H1 (cell line): Measurements from ENCODE around the gene KNCN. TPM values are rescaled to one million over a fixed set of nuclear protein-coding genes. Genes with fewer than 3 reads are reported as not detected.

Experiments
- CBX5 ChIP-seq: fragments of 300-800, 300-1000 bp; sonication (generic); IDR thresholded peaks from 2 replicates; pipeline ENCODE4 v1.7.1; 2016; ENCODE audit warnings: antibody characterized with exemption, low read length, low read depth
- CHD1 ChIP-seq: IDR thresholded peaks from 2 replicates; pipeline ENCODE4 v1.6.1; 2012; ENCODE audit warnings: low read depth, low read length, improper control_type of control experiment
- CHD7 ChIP-seq: fragments of 300-600 bp; sonication (generic); IDR thresholded peaks from 2 replicates; pipeline ENCODE4 v1.7.1; 2012; ENCODE audit warnings: low read length, moderate library complexity, mild to moderate bottlenecking, inconsistent platforms; ENCODE audit not compliant: insufficient replicate concordance
- KDM4A ChIP-seq: IDR thresholded peaks from one replicate; pipeline ENCODE4 v1.7.1; 2012; ENCODE audit warnings: low read depth, mild to moderate bottlenecking, moderate library complexity, low read length, inconsistent platforms; ENCODE audit not compliant: severe bottlenecking
- POLR2A ChIP-seq, 2 experiments: IDR thresholded peaks; 1 replicate in 1 of 2; 2 replicates in 1 of 2; pipeline ENCODE4 v1.6.1; 2011; ENCODE audit warnings: low read depth in 2 of 2, low read length in 2 of 2, mild to moderate bottlenecking in 2 of 2; ENCODE audit errors: control extremely low read depth in 1 of 2
- SAP30 ChIP-seq: fragments of 300-600 bp; sonication (generic); IDR thresholded peaks from 2 replicates; pipeline ENCODE4 v1.7.1; 2012; ENCODE audit warnings: low read length, moderate library complexity, mild to moderate bottlenecking, inconsistent platforms; ENCODE audit not compliant: insufficient read depth, insufficient replicate concordance
- polyA plus RNA-seq, 7 experiments: library from polyadenylated mRNA; depleted of rRNA in 3 of 7; stranded (reverse) in 5 of 7; unstranded in 2 of 7; fragments of >200 nt in 5 of 7; fragments of 200-250 nt in 2 of 7; gene quantifications; 1 replicate in 5 of 7; 2 replicates in 1 of 7; 4 replicates in 1 of 7; pipeline versions ENCODE4 v1.2.1 to v1.2.3, GENCODE V29; 2011 to 2013; ENCODE audit warnings: missing spikeins in 2 of 7, mixed read lengths in 2 of 7
- total RNA-seq: library from RNA; stranded (reverse); fragmentation: NEBNext Ultra II Directional; extraction: Animal tissue kit (Norgen Biotek cat#: 25700); gene quantifications from 2 replicates; pipeline ENCODE4 v1.2.1, GENCODE V29; 2021

The KNCN gene
- total and polyA plus RNA-seq, 2 of the 8 experiments (the other 6 are each of a cell fraction or from before 2014, with no cell fraction given), result not detected

DNA sequence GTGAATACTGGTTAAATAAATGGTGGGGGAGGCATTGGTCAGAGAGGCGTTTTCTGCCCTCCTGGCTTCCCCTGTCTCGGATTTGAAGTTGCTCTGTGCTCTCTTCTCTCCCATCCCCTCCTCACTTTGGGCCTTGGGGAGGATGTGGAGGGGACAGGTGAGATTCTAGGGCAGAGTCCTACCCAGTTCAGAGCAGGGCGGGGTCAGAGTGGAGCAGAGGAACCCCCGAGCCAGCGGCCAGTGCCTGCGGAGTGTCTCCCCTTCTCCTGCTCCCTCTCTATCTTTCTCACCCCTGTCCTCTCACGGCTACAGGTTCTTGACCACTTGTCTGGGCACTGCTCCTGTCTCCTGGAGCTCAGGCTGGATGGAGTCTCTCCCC is 8.1 kb downstream of the KNCN start (continued):
- TF ChIP-seq CHD7 (no peak), SAP30 (no peak), CBX5 (no peak), KDM4A (no peak), POLR2A (IDR thresholded peaks at IDR 0.05; ENCODE audit: control extremely low read depth in 1 of 2, low read depth in 2 of 2, low read length in 2 of 2) (no peak), CHD1 (no peak)
